HG03442 (cell line): ENCODE data around the gene ELP4.
"Not testable (repeated sequence)": the region's sequence is repeated elsewhere in the genome, so short reads cannot be mapped to it uniquely, and the experiment has no call there.

ENCODE experiments used
- ATAC-seq: cut with Tn5 transposase; IDR thresholded peaks from one replicate; pipeline ENCODE4 v1.9.1; 2021; ENCODE audit warnings: mild to moderate bottlenecking, moderate library complexity; ENCODE audit not compliant: unreplicated experiment

Gene ELP4

GRCh38 chr11:31509429-31510345 lies at the start of gene ELP4, which contains the start of gene IMMP1L:
Gene ELP4, plus strand, starts transcription at chr11:31509767. Its CDS starts 18 bp downstream, at chr11:31509785.
Gene IMMP1L, minus strand, starts transcription at chr11:31509622. Its CDS starts 46,346 bp downstream, at chr11:31463276.
- peak; percentile 100 for ATAC-seq

GRCh38 chr11:31464436-31464835 lies 45.1 kb upstream of the ELP4 start:
- no peak for ATAC-seq

GRCh38 chr11:31474083-31474482 lies 35.5 kb upstream of the ELP4 start:
- no peak for ATAC-seq

GRCh38 chr11:31477528-31478222 lies 31.9 kb upstream of the ELP4 start:
- ATAC-seq, result no peak

- ATAC-seq, result no peak
Measured at GRCh38 chr11:31478223-31478590, 31.4 kb upstream of the ELP4 start.

GRCh38 chr11:31479066-31479465 lies 30.5 kb upstream of the ELP4 start:
- no peak for ATAC-seq

GRCh38 chr11:31480930-31481329 lies 28.6 kb upstream of the ELP4 start:
- ATAC-seq, result no peak

GRCh38 chr11:31484497-31484896 lies 25.1 kb upstream of the ELP4 start:
- ATAC-seq, result no peak

- no peak for ATAC-seq
Measured at GRCh38 chr11:31487848-31488247, 21.7 kb upstream of the ELP4 start.

GRCh38 chr11:31492320-31492913 lies 17.1 kb upstream of the ELP4 start:
- ATAC-seq, result no peak

- no peak for ATAC-seq
Measured at GRCh38 chr11:31493235-31493634, 16.3 kb upstream of the ELP4 start.

- not testable (repeated sequence) for ATAC-seq
Measured at GRCh38 chr11:31493762-31494161, 15.8 kb upstream of the ELP4 start.

GRCh38 chr11:31499576-31500178 lies 9.9 kb upstream of the ELP4 start:
- ATAC-seq, result no peak

GRCh38 chr11:31500560-31500959 lies 9.0 kb upstream of the ELP4 start:
- no peak for ATAC-seq

- peak; percentile 0 for ATAC-seq
Measured at GRCh38 chr11:31509051-31509428, 527 bp upstream of the ELP4 start.

- no peak for ATAC-seq
Measured at GRCh38 chr11:31512117-31512516, 2.5 kb downstream of the ELP4 start.

GRCh38 chr11:31521497-31522150 lies 12.1 kb downstream of the ELP4 start:
- ATAC-seq, result no peak

- no peak for ATAC-seq
Measured at GRCh38 chr11:31529189-31529588, 19.6 kb downstream of the ELP4 start.

GRCh38 chr11:31529701-31530100 lies 20.1 kb downstream of the ELP4 start:
- peak; percentile 63 for ATAC-seq

- no peak for ATAC-seq
Measured at GRCh38 chr11:31531293-31531692, 21.7 kb downstream of the ELP4 start.

GRCh38 chr11:31535479-31535878 lies 25.9 kb downstream of the ELP4 start:
- no peak for ATAC-seq
